Prostate gland (tissue), 2 donors: ENCODE data around the gene MLF2. TPM values are rescaled to one million over a fixed set of nuclear protein-coding genes. Genes with fewer than 3 reads are reported as not detected.

Source experiments
- DNase-seq: peaks from one replicate; pipeline ENCODE4 v3.0.0-alpha.2; 2019; ENCODE audit warnings: low spot score
- H3K27ac ChIP-seq, 2 donors: fragments of 200-600 bp; sonication (generic); 2 replicates each; pipeline ENCODE4 v1.5.1; 2017 to 2019
- H3K27me3 ChIP-seq: fragments of 200-600 bp; sonication (generic); replicated peaks from 2 replicates; pipeline ENCODE4 v1.5.1; 2019; ENCODE audit not compliant: insufficient read depth
- H3K36me3 ChIP-seq, 2 donors: fragments of 200-600 bp; sonication (generic); 1 replicate in 1 of 2; 2 replicates in 1 of 2; pipeline versions ENCODE4 v1.5.1 to v1.8.1; 2017 to 2019
- H3K4me1 ChIP-seq: fragments of 200-600 bp; sonication (generic); replicated peaks from 2 replicates; pipeline ENCODE4 v1.5.1; 2019
- H3K4me3 ChIP-seq, 2 donors: fragments of 200-600 bp; sonication (generic); 2 replicates each; pipeline ENCODE4 v1.5.1; 2017 to 2019
- H3K9me3 ChIP-seq: fragments of 200-600 bp; sonication (generic); 2 replicates; pipeline ENCODE4 v1.5.1; 2017
- POLR2A ChIP-seq: fragments of 450-650 bp; IDR thresholded peaks from one replicate; pipeline ENCODE4 v1.6.1; 2016; ENCODE audit warnings: antibody characterized with exemption, mild to moderate bottlenecking
- POLR2AphosphoS5 ChIP-seq: sonication (generic); formaldehyde crosslinking; IDR thresholded peaks from one replicate; pipeline ENCODE4 v1.6.1; 2017; ENCODE audit warnings: antibody characterized with exemption
- WGBS: methylation state at CpG from one replicate; pipeline ENCODE4 v1.1.5; 2018; 5-methylcytosine and 5-hydroxymethylcytosine counted together
- intact Hi-C: fragments of 100-400 bp; cut with DNase I; formaldehyde crosslinking; loops from one replicate; pipeline ENCODE4 v1.14.2; 2022
- total RNA-seq, 2 donors: library from RNA; depleted of rRNA; stranded (reverse); fragments of >200 nt; gene quantifications; one replicate each; pipeline ENCODE4 v1.1.0, GENCODE V29; 2016
- TF ChIP-seq, protein P1 (sequence below), 4 experiments: fragments of 200-600 bp in 2 of 4; fragments of 450-650 bp in 2 of 4; sonication (generic) in 2 of 4; IDR thresholded peaks; 1 replicate in 3 of 4; 2 replicates in 1 of 4; pipeline ENCODE4 v1.5.1; 2016 to 2019; ENCODE audit warnings: antibody characterized with exemption in 4 of 4, mild to moderate bottlenecking in 2 of 4, moderate library complexity in 2 of 4

The MLF2 gene
- total RNA-seq, 2 donors from 2014 or later = 267 to 282 TPM

DNA sequence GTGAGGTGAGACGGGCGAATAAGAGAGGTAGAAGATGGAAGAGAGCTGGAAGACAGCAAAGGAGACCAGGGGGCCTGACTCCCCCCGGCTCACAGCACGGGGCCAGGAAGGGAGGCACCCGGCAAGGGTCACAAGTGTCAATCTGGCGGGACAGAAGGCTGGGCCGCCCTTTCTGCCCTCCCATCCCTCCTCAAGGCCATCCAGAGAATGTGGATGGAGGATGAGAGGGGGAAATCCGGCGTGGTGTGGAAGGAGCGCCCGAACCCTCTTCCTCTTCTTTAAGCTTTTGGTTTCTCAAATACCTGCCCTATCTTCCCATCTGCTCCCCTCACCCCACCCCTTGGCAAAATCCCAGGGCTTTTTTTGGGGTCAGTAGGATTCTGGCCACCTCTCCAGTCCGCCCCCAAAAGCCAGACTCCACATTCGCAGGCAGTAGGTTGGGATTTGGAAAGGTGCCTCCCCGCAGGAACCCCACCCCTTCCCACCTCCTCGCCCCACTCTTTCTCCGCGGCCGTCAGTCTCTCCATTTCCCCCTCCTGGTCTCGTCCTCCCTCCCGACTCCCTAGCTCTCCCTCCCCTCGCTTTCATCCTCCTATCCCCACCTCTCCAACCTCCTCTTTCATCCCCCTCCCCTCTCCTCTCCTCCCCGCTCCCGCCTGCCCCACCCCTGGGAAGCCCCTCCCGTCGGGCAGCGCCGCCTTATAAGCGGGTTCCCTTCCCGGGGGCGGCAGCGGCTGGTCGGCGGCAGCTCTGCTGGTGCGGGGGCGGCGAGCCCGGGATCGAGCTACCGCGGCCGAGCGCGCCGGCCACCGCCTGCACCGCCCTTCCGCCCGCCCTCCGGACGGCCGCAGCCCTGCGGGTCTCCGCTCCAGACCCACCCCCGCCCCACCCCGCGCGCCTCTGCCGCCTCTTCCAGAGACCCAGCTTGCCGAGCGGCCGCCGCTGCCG, 13.0 kb upstream of the MLF2 start, which contains the start of gene PTMS:
Gene PTMS, plus strand, starts transcription at position 730 of the 948 bp plus-strand sequence. CDS start 343 bp downstream, outside the sequence.
- 2% methylated on average over 54 of the region's 63 CpGs for WGBS
- no peaks in the 10 kb centered on the region for H3K27me3 ChIP-seq
- H3K36me3 ChIP-seq = peaks cover 0 to 7% of the 10 kb centered on the region in 2 donors
- TF ChIP-seq POLR2AphosphoS5 (peak; percentile 77), POLR2A (peak; percentile 88)
- TF ChIP-seq, protein P1, sequence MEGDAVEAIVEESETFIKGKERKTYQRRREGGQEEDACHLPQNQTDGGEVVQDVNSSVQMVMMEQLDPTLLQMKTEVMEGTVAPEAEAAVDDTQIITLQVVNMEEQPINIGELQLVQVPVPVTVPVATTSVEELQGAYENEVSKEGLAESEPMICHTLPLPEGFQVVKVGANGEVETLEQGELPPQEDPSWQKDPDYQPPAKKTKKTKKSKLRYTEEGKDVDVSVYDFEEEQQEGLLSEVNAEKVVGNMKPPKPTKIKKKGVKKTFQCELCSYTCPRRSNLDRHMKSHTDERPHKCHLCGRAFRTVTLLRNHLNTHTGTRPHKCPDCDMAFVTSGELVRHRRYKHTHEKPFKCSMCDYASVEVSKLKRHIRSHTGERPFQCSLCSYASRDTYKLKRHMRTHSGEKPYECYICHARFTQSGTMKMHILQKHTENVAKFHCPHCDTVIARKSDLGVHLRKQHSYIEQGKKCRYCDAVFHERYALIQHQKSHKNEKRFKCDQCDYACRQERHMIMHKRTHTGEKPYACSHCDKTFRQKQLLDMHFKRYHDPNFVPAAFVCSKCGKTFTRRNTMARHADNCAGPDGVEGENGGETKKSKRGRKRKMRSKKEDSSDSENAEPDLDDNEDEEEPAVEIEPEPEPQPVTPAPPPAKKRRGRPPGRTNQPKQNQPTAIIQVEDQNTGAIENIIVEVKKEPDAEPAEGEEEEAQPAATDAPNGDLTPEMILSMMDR (IDR thresholded peaks at IDR 0.05) = peak in 1 of 4 experiments; percentile 9
- intact Hi-C loops = loop anchor here (1.0 to 5.0 kb wide), 3 partner anchors 13 to 154 kb away; partner anchors contain the start of genes MLF2 and P3H3
- peak within 1 kb of the TSS; percentile 92 to 99 for H3K27ac ChIP-seq
- no peaks in the 10 kb centered on the region for H3K9me3 ChIP-seq
- peak; percentile 86 for DNase-seq
- H3K4me1 ChIP-seq = peaks cover 12% of the 10 kb centered on the region
- H3K4me3 ChIP-seq = peak within 1 kb of the TSS; percentile 89 to 91

DNA sequence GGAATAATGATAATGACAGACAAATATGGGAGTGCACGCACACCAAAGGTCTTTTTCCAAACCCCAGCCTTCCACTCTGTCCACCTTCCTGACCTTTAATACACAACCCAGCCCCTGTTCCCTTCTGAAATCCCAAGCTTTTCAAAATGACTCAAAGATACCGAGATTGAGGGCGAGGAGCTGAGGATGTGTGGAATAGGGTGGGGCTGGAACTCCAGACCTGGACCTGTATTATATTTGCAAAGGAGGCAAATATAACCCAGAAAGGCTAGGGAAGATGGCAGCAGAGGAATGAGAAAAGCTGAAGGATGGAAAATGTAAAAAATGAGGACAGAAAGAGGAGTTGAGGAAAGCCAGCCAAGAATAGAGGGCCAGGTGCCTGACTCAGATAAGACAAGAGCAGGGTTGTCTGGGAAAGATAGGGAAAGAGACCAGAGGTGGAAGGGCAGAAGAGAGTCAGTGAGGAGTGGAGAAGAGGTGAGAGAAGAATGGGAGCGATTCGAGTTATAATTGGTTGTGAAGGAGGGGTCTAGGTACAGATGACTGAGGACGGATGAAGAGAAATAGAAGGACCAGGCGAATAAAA, 12.2 kb upstream of the MLF2 start:
- no peaks in the 10 kb centered on the region for H3K27me3 ChIP-seq
- H3K4me3 ChIP-seq = peak overlapping the region; percentile 89 to 91
- no peak for DNase-seq
- peaks cover 12% of the 10 kb centered on the region for H3K4me1 ChIP-seq
- intact Hi-C loops = loop anchor here (5.0 kb wide), 2 partner anchors 62 to 153 kb away; partner anchors contain the start of gene P3H3
- H3K36me3 ChIP-seq = peaks cover 0 to 2% of the 10 kb centered on the region in 2 donors
- TF ChIP-seq POLR2AphosphoS5 = no peak
- TF ChIP-seq, protein P1 (IDR thresholded peaks at IDR 0.05) = no peak
- TF ChIP-seq POLR2A = no peak
- H3K27ac ChIP-seq = peak overlapping the region; percentile 92 to 99
- WGBS = 25% methylated on average over 7 of the region's 7 CpGs
- no peaks in the 10 kb centered on the region for H3K9me3 ChIP-seq

DNA sequence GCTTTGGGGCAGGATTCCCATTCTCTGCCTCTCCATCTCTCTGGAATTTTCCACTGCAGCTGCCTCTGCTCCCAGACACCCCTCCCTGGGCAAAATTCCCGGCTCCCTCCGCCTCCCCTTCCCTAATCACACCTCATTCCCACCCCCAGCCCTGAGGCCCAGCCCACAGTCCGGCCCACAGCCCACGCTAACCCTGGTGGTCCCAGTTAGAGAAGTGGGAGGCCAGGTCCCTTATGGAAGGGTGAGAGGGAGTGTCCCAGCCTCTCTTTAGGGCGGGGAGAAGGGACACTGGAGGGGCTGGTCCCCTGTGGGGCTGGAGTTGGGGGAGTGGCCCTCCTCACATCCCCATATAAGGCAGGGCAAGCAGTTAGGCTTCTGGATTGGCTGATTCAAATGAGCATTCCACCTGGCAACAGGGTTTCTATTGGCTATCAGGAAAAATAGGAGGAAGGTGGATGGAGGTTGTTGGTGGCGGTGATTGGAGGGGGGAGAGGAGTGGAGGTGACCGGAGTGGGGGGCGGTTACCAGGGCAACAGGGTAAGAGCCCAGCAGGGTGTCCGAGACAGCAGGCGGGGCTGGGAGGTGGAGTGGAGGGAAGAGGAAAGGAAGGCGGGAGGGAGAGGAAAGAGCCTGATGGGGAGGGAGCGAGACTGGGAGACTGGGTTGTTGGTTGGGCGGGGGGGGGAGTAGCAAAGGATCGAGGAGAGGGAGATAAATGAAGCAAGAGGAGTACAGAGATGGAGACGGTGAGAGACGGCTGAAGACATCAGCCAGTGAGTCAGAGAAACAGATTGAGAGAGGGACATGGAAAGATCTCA, 11.3 kb upstream of the MLF2 start:
- Histone ChIP-seq H3K9me3 (no peaks in the 10 kb centered on the region), H3K36me3 (no peaks in the 10 kb centered on the region), H3K27me3 (no peaks in the 10 kb centered on the region), H3K4me1 (peaks cover 11% of the 10 kb centered on the region), H3K4me3 (peak overlapping the region; percentile 6 to 17), H3K27ac (peak overlapping the region; percentile 92 to 99)
- intact Hi-C loops = no loop called here
- peak; percentile 96 for DNase-seq
- TF ChIP-seq, protein P1 (IDR thresholded peaks at IDR 0.05) = no peak
- TF ChIP-seq POLR2AphosphoS5 (peak; percentile 94), POLR2A (peak; percentile 46)
- WGBS = 2% methylated on average over 16 of the region's 16 CpGs

DNA sequence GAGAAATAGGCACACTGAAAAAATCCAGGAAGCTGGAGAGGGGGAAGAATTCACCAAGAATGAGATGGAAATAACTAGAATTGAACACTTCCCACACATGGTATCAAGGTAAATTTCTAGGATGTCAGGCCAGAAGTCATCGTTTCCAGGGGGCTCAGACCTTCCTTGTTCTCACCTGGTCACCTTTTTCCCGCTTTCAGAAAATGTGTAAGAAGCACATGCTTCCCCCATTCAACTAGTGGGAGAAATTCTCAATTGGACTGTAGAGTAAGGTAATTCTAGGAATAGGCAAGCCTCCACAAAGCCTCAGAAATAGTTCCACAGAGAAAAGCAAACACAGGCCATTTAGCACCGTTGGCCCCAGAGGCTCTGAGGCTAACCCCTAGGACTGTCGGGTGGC, 10.4 kb upstream of the MLF2 start:
- TF ChIP-seq POLR2A (no peak), POLR2AphosphoS5 (no peak)
- TF ChIP-seq, protein P1 (IDR thresholded peaks at IDR 0.05) = no peak
- peak overlapping the region; percentile 92 to 99 for H3K27ac ChIP-seq
- DNase-seq = no peak
- no peaks in the 10 kb centered on the region for H3K9me3 ChIP-seq
- 37% methylated on average over 4 of the region's 4 CpGs for WGBS
- intact Hi-C loops = no loop called here
- H3K4me1 ChIP-seq = peaks cover 6% of the 10 kb centered on the region
- H3K4me3 ChIP-seq = no peak overlapping the region
- H3K27me3 ChIP-seq = no peaks in the 10 kb centered on the region
- no peaks in the 10 kb centered on the region for H3K36me3 ChIP-seq
